NCI-H524 treated with DMSO at 0.1 percent for 48 hours (cell line): ENCODE measurements around the gene SPINK5.

Experiments
- DNase-seq: peaks from one replicate; lab custom pipeline; 2025; lab: John Stamatoyannopoulos, UW

The SPINK5 gene

GRCh38 chr5:148177207-148177606 is 113.4 kb downstream of the SPINK5 start:
- no peak for DNase-seq

DNA sequence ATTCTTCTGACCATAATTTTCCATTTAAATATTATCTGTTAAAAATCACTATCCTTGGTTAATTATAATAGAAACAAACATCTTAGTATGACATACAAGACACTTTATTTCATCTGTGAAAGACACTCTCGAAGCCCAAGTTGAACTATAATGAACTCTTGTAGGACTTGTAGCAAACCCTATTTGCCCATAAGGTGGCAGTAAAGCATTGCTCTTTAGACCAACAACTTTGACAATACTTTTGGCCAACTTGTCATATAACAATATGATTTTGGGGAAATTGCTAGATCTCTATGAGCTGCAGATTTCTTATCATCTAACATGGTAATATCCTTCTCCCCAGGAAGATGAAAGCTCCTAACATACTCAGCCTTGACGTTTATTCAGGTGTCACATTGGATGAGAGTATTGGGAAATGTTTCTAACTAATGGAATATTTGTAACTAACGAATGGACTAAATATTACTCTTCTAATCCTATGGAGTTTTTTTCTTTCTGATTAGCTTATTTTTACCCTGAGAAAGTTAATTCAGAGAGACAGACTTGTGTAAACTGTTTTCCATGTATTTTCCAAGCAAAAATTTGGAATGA is 115.5 kb downstream of the SPINK5 start:
- DNase-seq, result no peak

DNA sequence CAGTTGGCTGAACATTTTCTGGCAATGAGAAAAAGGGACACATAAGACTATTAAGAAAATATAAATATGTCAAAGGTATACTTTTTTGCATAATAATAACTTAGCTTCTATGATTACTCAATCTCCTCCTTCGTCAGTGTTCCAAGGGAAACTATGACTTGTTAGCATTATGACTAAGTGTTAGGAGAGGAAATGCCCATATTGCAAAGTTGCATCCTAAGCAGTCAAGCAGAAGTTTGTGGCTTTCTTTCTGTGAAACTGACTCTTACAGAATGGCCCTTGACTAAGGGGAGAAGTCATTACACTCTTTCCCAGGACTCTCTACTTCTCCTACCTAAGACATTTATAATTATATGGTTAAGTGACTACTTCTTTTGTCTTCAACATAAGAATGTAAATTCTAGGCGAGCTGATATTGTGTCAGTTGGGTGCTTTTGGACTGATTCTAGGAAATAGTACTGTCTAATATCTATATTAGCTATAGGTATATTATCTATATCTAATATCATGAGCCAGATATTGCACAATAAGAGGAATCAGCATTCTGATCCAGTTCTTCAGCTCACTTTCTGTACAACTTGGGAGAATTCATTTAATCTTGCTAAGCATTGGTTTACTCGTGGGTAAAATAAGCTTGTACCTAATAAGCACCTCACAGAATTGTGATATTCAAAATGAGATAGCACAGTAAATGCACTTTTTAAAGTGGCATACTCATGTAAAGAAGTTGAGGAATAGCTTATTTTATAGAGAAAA is 122.6 kb downstream of the SPINK5 start:
- DNase-seq, result no peak
